ENCODE measurements around the gene DHTKD1.
"Not testable (repeated sequence)": the region's sequence is repeated elsewhere in the genome, so short reads cannot be mapped to it uniquely, and the experiment has no call there.

Gene DHTKD1

GRCh38 chr10:12156367-12157123, 87.8 kb downstream of the DHTKD1 start:
- DNase-seq: no peak

GRCh38 chr10:12158111-12158510, 89.4 kb downstream of the DHTKD1 start:
- DNase-seq: no peak

DNA sequence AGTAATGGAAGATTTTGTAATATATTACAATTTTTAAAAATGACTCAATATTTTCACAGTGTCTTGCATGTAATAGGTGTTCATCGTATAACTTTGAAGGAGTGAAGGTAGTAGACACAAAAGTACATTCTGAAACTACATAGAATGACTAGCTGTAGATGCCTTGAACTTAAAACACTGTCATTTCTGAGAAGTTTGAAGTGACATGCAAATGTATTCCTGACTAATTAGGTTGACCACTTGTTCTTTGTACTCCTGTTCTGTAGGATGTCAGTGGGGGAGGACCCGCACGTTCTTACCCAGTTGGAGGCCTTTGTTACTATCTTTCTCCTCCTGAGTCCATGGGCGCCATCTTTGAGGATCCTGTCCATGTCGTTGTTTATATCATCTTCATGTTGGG, 91.9 kb downstream of the DHTKD1 start:
- no peak for DNase-seq

DNA sequence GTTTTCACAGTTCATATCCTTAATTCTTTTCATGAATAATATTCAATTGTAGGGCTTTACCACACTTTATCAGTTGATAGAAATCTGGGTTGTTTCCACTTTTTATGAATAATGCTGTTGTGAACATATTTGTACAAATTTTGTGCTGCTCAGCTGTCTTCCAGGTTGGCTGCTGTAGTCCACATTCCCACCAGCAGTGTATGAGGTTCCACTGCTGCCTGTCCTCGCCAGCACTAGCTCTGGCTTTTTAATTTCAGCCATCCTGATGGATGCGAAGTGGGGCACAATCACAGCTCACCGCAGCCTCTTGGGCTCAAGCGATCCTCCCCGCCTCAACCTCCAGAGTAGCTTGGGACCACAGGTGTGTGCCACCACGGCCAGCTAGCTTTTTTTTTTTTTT, 94.2 kb downstream of the DHTKD1 start:
- DNase-seq: no peak

GRCh38 chr10:12164085-12164484, 95.3 kb downstream of the DHTKD1 start:
- no peak for DNase-seq

- DNase-seq: no peak
Measured at GRCh38 chr10:12165036-12165435, 96.3 kb downstream of the DHTKD1 start.

DNA sequence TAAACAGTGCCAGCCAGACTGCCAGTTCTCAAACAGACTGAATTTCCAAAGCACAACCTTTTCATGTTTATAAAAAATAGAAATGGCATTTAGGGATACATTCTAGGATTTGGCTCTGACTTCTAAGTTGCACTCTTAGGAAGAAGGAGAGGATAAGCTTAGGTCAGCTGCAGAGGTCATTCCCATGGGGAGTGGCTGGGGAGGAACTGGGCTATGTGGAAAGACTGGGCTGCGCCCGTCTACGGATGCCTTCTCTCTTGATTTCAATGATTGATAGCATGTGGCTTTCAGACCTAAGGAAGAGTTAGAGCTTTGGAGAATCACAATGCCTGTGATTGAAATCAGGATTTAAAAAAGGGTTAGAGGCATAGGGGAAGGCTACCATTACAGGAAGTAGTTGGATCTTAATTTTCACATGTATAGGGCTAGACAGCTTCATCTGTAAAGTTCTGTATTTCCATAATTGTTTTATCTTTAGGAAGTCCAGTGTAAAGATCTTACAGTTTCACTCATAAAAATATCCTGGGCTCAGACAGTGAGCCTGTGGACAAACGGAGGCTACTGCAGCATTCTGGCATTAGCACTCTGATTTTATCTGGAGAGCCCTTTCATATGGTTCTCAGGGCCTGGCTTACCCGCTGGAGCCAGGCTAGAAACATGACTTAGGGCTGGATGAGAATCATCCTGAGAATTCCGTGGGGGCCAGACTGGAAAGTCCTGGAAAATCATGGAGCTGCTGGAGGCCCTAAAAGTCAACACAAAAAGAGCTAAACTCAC, 97.4 kb downstream of the DHTKD1 start:
- DNase-seq: no peak

DNA sequence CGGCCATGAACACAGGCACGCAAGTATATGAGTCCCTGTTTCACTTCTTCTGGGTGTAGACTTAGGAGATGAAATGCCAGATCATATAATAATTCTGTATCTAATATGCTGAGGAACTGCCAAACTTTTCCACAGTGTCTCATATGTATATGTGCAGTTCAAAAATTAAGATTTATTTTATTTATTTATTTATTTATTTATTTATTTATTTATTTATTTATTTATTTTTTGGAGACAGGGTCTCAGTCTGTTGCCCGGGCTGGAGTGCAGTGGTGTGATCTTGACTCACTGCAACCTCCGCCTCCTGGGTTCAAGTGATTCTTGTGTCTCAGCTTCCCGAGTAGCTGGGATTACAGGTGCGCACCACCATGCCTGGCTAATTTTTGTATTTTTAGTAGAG, 102.8 kb downstream of the DHTKD1 start:
- not testable (repeated sequence) for DNase-seq

Measured in DMS53 (cell line).